IPS-18a (cell line): ENCODE data around the gene GIMAP2.

ENCODE experiments used
- H3K27ac ChIP-seq: one replicate; pipeline ENCODE4 v1.5.1; 2013; ENCODE audit warnings: low read length
- H3K27me3 ChIP-seq: one replicate; pipeline ENCODE4 v1.6.1; 2013; ENCODE audit warnings: mild to moderate bottlenecking, low read length; ENCODE audit not compliant: control insufficient read depth, insufficient read depth
- H3K36me3 ChIP-seq: one replicate; pipeline ENCODE4 v1.6.1; 2013; ENCODE audit warnings: low read depth, low read length; ENCODE audit not compliant: control insufficient read depth
- H3K4me1 ChIP-seq: one replicate; pipeline ENCODE4 v1.6.1; 2013; ENCODE audit warnings: low read depth, low read length; ENCODE audit not compliant: control insufficient read depth
- H3K4me3 ChIP-seq: one replicate; pipeline ENCODE4 v1.5.1; 2013; ENCODE audit warnings: low read length
- H3K9ac ChIP-seq: one replicate; pipeline ENCODE4 v1.6.1; 2013; ENCODE audit warnings: mild to moderate bottlenecking, low read length, moderate library complexity
- H3K9me3 ChIP-seq: one replicate; pipeline ENCODE4 v1.6.1; 2013; ENCODE audit warnings: low read depth, low read length; ENCODE audit not compliant: control insufficient read depth

GIMAP2 gene

DNA sequence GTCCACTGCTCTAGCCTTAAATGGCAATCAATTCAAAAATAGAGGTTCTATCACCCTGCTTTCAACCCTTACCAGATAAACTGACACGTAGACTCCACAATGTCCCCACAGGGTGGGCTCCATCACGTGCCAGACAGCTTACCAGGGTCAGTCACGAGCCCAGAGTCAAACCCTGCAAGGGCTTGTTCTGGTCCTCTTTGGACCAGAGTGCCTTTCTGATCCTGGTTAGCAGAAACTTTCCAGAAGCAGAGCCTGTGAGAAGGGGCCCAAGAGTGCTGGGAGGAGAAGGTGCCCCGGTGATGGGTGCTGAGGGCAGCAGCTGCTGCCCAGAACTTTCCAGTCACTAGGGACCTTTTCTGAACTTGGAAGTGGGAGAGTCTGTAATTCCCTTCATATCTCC, 51.4 kb downstream of the GIMAP2 start:
- H3K4me3 ChIP-seq = no peak overlapping the region
- no peak overlapping the region for H3K27ac ChIP-seq
- peaks cover 100% of the 10 kb centered on the region for H3K27me3 ChIP-seq
- no peaks in the 10 kb centered on the region for H3K36me3 ChIP-seq
- no peak overlapping the region for H3K9ac ChIP-seq
- H3K9me3 ChIP-seq = no peaks in the 10 kb centered on the region
- peaks cover 5% of the 10 kb centered on the region for H3K4me1 ChIP-seq

DNA sequence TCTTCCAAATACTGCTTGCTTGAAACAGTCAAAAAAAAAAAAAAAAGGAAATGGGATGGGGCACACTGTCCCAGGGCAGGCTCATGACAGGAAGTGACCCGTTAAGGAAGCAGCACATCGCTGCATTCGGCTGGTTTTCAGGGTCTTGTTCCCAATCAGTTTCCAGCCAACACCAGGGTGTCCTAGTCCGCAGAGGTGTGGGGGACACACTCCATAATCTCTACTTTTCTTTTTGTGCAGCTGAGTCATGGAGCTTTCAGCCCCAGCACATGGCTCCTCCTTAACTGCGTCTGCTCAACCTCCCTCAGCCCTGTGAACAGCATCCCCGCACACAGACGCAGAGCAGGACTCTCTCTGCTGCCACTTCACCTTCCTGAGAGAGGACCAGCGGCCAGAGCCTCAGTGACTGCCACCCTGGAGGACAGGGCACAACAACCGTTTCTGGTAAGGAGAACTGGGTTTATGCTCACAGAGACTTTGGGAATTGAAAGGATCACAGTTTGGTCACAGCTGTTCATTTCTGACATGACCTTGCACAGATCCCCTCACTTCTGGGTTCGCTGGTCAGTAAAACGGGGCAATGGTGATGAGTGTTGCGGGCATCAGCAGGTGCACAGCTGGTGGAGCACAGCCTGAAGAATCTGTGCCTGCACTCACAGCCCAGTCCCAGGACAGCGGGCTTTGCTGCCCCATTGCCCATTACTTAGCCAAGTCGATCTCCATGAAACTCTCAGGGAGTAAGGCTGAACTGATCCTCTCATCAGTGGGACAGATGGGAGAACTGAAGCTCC, 52.0 kb downstream of the GIMAP2 start, which contains the start of gene GIMAP5:
Gene GIMAP5 (plus strand): TSS at position 154 of the 791 bp plus-strand sequence. CDS start 3,467 bp downstream, outside the sequence.
- Histone ChIP-seq H3K27me3 (peaks cover 100% of the 10 kb centered on the region), H3K4me3 (no peak within 1 kb of the TSS), H3K4me1 (peaks cover 5% of the 10 kb centered on the region), H3K27ac (no peak within 1 kb of the TSS), H3K9me3 (no peaks in the 10 kb centered on the region), H3K36me3 (no peaks in the 10 kb centered on the region), H3K9ac (no peak within 1 kb of the TSS)

DNA sequence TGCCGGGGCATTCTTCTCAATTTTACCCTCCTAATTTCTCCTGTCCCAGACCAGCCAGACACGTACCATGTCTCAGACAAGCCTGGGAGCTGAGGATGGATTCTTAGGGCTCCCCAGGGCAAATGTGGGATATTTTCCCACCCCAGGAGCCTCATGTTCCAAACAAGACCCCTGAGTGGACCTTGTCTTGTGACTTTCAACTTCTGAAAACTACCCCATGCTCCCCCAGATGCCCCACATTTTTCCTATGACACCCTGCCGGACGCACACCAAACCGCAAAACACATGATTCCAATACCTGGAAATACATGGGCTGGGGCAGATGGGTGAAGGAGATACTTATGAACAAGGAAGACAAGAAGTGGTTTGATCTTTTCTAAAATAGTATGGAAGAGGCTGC, 52.6 kb downstream of the GIMAP2 start:
- peaks cover 100% of the 10 kb centered on the region for H3K27me3 ChIP-seq

DNA sequence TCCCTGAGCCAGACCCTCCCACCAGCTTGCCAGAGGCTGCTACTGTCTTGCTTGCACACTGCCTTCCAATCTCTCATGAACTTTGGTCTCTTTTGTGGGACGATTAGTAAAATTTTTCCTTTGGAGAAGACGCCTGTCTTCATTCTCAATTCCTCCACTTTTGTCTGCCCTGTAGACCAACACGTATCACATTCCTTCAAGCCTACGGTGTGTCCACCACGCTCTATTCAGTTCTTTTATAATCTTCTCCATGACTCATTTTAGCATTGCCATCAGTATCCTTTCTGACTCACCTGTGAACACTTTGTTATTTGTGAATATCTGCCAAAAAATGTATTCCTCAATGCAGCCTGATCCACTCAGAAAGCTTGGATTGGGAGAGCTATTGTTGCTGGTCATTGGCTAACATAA, 53.1 kb downstream of the GIMAP2 start:
- no peak overlapping the region for H3K27ac ChIP-seq

More for the DNA sequence above, 52.6 kb downstream of the GIMAP2 start:
- no peaks in the 10 kb centered on the region for H3K9me3 ChIP-seq
- H3K4me3 ChIP-seq = no peak overlapping the region
- no peaks in the 10 kb centered on the region for H3K36me3 ChIP-seq
- no peak overlapping the region for H3K9ac ChIP-seq
- H3K4me1 ChIP-seq = peaks cover 5% of the 10 kb centered on the region
- no peak overlapping the region for H3K27ac ChIP-seq

DNA sequence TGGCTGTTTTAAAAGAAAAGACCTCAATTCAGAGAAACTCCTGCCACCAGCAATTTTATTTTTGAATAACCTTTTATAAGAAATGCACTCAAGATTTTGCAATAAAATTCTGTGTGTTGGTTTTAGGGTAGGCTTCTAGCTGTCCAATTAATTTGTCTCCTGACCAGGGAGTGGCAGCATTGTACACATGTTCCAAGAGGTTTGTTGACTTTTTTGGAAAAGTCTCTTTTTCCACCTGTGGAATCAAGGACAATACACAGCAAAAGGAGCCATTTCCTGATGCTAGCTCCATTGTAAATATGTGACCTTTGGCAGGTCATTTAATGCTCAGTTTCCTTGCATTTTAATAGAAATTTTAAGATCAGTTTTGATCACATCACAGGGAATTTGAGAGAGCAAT, 53.5 kb downstream of the GIMAP2 start:
- H3K27me3 ChIP-seq = peaks cover 100% of the 10 kb centered on the region
- no peak overlapping the region for H3K27ac ChIP-seq
- no peaks in the 10 kb centered on the region for H3K9me3 ChIP-seq
- no peak overlapping the region for H3K4me3 ChIP-seq
- no peak overlapping the region for H3K9ac ChIP-seq
- H3K4me1 ChIP-seq = peaks cover 5% of the 10 kb centered on the region
- no peaks in the 10 kb centered on the region for H3K36me3 ChIP-seq

More for the DNA sequence above, 53.1 kb downstream of the GIMAP2 start:
- H3K9me3 ChIP-seq = no peaks in the 10 kb centered on the region
- H3K27me3 ChIP-seq = peaks cover 100% of the 10 kb centered on the region
- H3K4me3 ChIP-seq = no peak overlapping the region
- no peaks in the 10 kb centered on the region for H3K36me3 ChIP-seq
- no peak overlapping the region for H3K9ac ChIP-seq
- H3K4me1 ChIP-seq = peaks cover 5% of the 10 kb centered on the region

DNA sequence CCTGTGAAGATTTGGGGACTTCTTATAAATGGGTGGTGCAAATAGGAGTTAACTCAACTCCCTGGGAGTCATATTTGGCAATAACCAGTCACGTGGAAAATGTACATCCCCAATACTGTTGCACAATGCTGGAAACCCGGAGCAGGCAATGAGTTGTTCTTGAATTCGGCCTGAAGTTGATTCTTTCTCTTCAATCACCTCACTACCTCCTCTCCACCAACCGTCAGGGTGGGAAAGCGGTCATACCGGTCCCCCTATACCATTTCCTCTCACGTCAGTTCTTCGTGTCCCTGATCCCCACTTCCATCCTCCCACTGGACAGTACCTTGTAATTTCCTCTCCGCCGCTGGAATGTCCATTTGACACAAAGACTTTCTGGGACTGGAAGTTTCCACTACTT, 54.5 kb downstream of the GIMAP2 start:
- Histone ChIP-seq H3K36me3 (no peaks in the 10 kb centered on the region), H3K9me3 (no peaks in the 10 kb centered on the region), H3K4me3 (no peak overlapping the region), H3K27me3 (peaks cover 100% of the 10 kb centered on the region), H3K9ac (no peak overlapping the region), H3K27ac (no peak overlapping the region), H3K4me1 (peaks cover 5% of the 10 kb centered on the region)

DNA sequence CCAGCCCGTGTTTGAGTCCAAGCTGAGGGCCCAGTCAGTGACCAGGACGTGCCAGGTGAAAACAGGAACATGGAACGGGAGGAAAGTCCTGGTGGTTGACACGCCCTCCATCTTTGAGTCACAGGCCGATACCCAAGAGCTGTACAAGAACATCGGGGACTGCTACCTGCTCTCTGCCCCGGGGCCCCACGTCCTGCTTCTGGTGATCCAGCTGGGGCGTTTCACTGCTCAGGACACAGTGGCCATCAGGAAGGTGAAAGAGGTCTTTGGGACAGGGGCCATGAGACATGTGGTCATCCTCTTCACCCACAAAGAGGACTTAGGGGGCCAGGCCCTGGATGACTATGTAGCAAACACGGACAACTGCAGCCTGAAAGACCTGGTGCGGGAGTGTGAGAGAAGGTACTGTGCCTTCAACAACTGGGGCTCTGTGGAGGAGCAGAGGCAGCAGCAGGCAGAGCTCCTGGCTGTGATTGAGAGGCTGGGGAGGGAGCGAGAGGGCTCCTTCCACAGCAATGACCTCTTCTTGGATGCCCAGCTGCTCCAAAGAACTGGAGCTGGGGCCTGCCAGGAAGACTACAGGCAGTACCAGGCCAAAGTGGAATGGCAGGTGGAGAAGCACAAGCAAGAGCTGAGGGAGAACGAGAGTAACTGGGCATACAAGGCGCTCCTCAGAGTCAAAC, 56.9 kb downstream of the GIMAP2 start:
- no peak overlapping the region for H3K9ac ChIP-seq
- no peak overlapping the region for H3K27ac ChIP-seq
- H3K27me3 ChIP-seq = peaks cover 97% of the 10 kb centered on the region

More for the DNA sequence above, 56.9 kb downstream of the GIMAP2 start:
- no peaks in the 10 kb centered on the region for H3K9me3 ChIP-seq
- H3K4me3 ChIP-seq = no peak overlapping the region
- H3K4me1 ChIP-seq = no peaks in the 10 kb centered on the region
- no peaks in the 10 kb centered on the region for H3K36me3 ChIP-seq
